GM19372 (cell line): ENCODE data around the gene CDX2.

Experiments used
- ATAC-seq: cut with Tn5 transposase; IDR thresholded peaks from one replicate; pipeline ENCODE4 v1.9.1; 2021; ENCODE audit warnings: mild to moderate bottlenecking, low read depth, moderate library complexity; ENCODE audit not compliant: unreplicated experiment

CDX2 gene

GRCh38 chr13:27919934-27920676, 49.0 kb downstream of the CDX2 start, which contains the start of gene PDX1:
Gene PDX1 (plus strand): TSS chr13:27920000. CDS start chr13:27920139, 139 bp downstream.
- ATAC-seq: no peak

GRCh38 chr13:27919659-27919933, 49.5 kb downstream of the CDX2 start:
- peak; percentile 49 for ATAC-seq

- no peak for ATAC-seq
Observed at GRCh38 chr13:27918918-27919658, 50.0 kb downstream of the CDX2 start.

GRCh38 chr13:27918041-27918917, 50.8 kb downstream of the CDX2 start:
- no peak for ATAC-seq

- ATAC-seq: no peak
Observed at GRCh38 chr13:27917121-27917947, 51.8 kb downstream of the CDX2 start.

- ATAC-seq: no peak
Observed at GRCh38 chr13:27915301-27916207, 53.6 kb downstream of the CDX2 start.

GRCh38 chr13:27913160-27913559, 56.0 kb downstream of the CDX2 start:
- no peak for ATAC-seq

GRCh38 chr13:27911521-27911920, 57.6 kb downstream of the CDX2 start:
- no peak for ATAC-seq
